Measurements from ENCODE around the gene PLCB4.

PLCB4 gene

GRCh38 chr20:9061434-9061833, 7.5 kb upstream of the PLCB4 start:
- no peak for DNase-seq (ENCODE audit: low read depth)

DNA sequence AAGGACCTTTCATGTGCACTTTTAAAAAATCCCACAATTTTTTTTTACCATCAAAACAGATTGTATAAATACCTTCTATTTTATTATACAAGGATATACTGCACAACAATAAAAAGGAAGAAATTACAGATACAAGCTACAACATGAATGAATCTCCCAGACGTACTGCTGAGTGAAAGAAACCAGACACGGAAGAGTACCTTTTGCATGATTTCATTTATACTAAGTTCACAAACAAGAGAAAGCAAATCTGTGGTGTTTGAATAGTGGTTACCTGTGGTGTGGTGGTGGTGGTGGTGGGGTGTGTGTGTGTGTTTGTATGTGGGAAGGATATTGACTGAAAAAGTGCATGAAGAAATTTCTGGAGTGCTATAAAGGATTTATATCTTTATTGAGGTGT, 6.8 kb upstream of the PLCB4 start:
- DNase-seq (ENCODE audit: low read depth) = no peak

DNA sequence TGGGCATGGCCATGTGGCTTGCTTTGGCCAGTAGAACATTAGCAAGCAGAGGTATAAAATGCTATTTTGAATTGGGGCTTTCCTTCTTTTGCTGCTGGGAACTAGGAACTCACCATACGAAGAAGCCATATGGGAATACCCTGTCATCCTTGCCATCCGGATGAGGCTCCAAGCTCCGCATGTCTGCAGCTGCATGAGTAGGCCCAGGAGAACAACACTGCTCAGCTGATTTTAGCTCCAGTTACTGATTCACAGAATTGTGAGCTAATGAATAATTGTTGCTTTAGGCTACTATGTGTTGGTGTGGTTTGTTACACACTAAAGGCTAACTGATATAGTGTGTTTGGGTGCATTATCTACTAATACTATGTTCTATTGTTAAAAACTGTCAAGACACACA, 2.7 kb upstream of the PLCB4 start:
- DNase-seq (ENCODE audit: low read depth) = no peak

DNA sequence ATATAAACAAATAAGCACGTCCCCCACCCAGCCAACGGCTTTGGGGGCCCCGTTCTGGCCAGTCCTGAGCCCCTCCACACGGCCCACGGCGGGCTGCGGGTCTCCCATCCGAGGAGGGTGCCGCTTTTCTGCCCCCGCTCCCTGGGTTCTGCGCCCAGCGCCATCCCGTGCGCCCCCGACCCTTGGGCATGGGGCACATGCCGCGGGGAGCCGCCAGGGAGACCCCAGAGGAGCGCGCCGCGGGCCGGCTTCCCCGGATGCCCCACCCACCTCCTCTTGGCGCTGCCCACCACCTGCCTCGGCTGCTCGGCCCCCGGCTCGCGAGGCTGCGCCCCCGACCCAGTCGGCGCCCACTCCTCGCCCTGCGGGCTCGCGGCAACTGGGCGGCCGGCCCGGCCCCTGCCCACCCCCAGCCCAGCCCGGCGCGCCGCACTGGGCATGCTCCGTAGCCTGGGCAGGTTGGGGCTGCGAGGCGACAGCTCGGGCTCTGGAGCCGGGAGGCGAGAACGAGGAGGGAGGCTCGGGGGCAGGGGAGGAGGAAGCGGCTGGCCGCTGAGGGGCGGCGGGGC, 570 bp upstream of the PLCB4 start:
- DNase-seq (ENCODE audit: low read depth) = no peak

- DNase-seq (ENCODE audit: low read depth) = no peak
Observed at GRCh38 chr20:9070304-9070703, 1.4 kb downstream of the PLCB4 start.

- DNase-seq (ENCODE audit: low read depth) = no peak
Observed at GRCh38 chr20:9071976-9072726, 3.3 kb downstream of the PLCB4 start.

DNA sequence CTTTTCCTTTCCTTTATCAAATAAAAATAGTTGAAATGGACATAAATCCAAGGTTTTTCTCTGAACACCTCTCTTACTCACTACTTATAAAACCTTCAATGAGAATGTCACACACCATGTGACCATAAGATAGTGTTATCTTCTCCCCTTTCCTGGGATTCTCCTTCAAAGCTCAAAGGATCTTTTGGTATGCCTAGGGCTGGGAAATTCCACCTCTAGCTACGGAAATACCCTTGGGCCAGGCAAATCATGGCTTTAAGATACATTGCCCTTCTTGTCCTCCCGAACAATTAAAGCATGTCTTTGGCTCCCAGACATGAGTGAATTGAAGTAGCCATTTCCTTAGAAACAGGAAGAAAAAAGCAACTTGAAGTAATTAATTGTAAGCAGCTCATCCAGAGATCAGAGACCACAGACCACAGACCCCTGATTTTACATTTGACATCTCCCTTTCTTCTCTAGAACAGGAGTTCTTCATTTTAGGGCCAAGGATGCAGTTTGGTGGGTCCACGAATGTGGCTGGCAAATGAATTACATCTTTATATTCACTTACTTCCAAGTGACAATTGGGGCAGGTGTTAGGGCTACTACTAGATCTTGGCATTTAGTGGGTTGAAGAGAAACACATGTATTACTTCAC, 4.1 kb downstream of the PLCB4 start:
- no peak for DNase-seq (ENCODE audit: low read depth)

GRCh38 chr20:9075264-9076095, 6.6 kb downstream of the PLCB4 start:
- DNase-seq (ENCODE audit: low read depth) = no peak

DNA sequence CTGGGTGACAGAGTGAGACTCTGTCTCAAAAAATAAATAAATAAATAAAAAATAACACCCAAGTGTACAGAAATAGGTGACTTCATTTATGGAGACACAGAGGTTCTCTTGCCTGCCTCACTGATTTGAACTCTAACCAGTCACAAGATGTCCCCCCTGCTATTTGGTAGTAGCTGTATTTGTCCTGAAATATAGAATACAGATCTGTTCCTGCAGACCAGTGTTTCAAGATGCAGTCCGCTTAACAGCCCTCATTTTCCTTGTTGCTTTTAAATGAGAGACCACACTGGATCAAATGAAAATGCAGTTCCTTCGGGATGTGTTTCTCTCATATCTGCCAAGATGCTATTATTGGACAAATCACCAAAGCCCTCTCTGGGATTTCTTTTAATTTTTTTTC, 7.6 kb downstream of the PLCB4 start:
- no peak for DNase-seq (ENCODE audit: low read depth)

- DNase-seq (ENCODE audit: low read depth) = no peak
Observed at GRCh38 chr20:9078826-9079731, 10.2 kb downstream of the PLCB4 start.

DNA sequence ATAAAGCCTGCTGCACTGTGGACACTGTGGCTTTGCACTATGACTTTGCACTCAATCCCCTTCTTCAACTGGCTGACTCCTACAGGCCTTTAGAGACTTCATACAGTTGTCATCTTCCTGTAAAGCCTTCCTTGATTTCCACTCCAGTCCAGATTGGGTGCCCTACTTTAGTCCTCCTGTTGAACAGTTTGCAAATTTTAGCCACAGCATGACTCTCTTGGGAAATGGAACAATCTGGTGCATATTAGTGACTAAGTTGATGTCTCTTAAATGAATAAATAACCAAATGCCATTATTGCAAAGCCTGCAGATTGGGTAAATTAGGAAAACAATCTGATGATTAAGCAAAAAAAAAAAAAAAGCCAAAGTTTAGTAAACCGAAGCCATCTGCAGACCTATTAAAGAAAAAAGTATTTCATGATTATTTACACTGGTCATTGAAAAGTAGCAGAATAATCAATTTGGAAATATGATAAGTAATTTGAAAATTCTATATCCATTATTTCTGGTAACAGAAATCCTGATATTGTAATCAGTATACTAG, 12.6 kb downstream of the PLCB4 start:
- no peak for DNase-seq (ENCODE audit: low read depth)

DNA sequence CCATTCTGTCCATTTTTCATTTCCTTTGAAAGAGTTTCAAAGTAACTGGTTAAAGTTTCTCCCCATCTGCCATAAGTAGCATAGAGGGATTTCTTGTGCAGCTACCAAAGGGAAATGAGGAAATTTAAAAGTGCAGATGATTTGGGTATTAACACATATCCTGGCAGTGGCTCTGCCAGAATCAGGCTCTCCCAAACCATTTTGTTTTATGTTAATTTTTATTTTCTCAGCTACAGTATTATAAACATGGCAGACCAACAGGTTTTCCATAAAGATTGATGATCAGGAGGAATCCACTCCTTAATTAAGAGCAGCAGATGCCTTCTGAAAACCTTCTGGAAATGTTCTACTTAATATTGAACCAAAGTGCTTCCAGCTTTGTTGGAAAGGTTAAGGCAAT, 13.9 kb downstream of the PLCB4 start:
- DNase-seq (ENCODE audit: low read depth) = no peak

DNA sequence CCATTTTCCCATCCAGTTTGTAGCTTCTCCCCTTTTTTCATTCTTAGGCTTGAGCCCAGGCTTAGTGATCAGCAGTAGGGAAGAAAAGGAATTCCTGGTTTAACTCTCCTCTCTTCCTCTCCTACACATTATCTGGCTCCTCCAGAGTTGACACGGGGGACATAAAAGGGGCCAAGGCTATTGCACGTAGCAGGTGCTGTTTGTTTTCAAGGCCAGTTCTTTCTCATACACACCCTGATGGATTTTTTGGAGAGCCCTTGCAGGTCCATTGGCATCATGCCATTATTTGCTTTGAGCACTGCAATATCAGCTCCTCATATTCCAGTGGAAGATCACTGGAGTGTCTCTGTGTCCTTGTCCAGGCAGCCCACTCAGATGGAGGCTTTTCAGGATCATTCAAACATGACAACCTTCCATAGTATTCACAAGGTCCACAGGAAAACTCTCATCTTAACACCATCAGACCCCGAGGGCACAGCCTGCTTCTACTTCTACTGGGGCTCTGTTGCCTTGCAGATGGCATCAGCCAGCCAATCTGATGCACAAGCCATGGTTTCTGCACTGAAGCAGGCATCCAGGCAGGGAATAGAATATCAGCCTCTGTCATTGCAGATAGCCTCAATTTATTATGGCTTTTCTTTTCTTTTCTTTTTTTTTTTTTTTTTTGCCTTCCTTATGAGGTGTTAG, 18.8 kb downstream of the PLCB4 start:
- DNase-seq (ENCODE audit: low read depth) = no peak

DNA sequence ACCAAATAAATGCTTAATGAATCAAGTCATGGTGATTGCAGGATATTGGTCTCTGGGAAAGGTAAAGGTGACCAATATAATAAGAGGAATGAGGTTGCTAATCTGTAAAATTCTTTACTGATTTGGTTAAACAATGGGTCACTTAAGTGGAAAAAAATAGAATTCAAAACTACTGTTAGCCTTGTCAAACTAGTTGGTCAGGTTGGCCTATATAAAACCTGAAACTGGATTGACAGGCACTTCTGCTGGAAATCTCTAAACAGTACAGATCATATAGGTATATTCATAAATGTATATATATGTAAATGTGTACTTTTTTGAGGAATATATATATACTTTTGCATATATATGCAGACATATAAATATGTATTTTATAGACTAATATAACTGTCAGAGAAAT, 19.7 kb downstream of the PLCB4 start:
- DNase-seq (ENCODE audit: low read depth) = no peak

GRCh38 chr20:9092113-9092512, 23.2 kb downstream of the PLCB4 start:
- DNase-seq (ENCODE audit: low read depth) = no peak

GRCh38 chr20:9092655-9093054, 23.8 kb downstream of the PLCB4 start:
- no peak for DNase-seq (ENCODE audit: low read depth)

- no peak for DNase-seq (ENCODE audit: low read depth)
Observed at GRCh38 chr20:9093218-9093957, 24.5 kb downstream of the PLCB4 start.

GRCh38 chr20:9099372-9099771, 30.5 kb downstream of the PLCB4 start:
- DNase-seq (ENCODE audit: low read depth) = no peak

- DNase-seq (ENCODE audit: low read depth) = no peak
Observed at GRCh38 chr20:9100691-9101090, 31.8 kb downstream of the PLCB4 start.

GRCh38 chr20:9102456-9102855, 33.6 kb downstream of the PLCB4 start:
- DNase-seq (ENCODE audit: low read depth) = no peak
